Vagina (tissue), 2 donors: ENCODE measurements around the gene LINC01488.

Experiments used
- CTCF ChIP-seq, 3 experiments: fragments of 450-650 bp in 2 of 3; fragments of 200-600 bp in 1 of 3; sonication (generic) in 1 of 3; IDR thresholded peaks; one replicate each; pipeline ENCODE4 v1.5.1; 2017 to 2019; ENCODE audit warnings: antibody characterized with exemption in 3 of 3, mild to moderate bottlenecking in 2 of 3, moderate library complexity in 2 of 3
- POLR2A ChIP-seq, 2 donors: fragments of 450-650 bp; IDR thresholded peaks; one replicate each; pipeline ENCODE4 v1.6.1; 2017; ENCODE audit warnings: antibody characterized with exemption in 2 of 2, mild to moderate bottlenecking in 2 of 2, moderate library complexity in 2 of 2
- POLR2AphosphoS5 ChIP-seq, 2 donors: sonication (generic); formaldehyde crosslinking; IDR thresholded peaks; one replicate each; pipeline ENCODE4 v1.9.0; 2017; ENCODE audit warnings: antibody characterized with exemption in 2 of 2, mild to moderate bottlenecking in 2 of 2, low read depth in 1 of 2; ENCODE audit not compliant: insufficient read depth in 1 of 2

- TF ChIP-seq POLR2AphosphoS5 (IDR thresholded peaks at IDR 0.05; ENCODE audit: insufficient read depth in 1 of 2, low read depth in 1 of 2): no peak
- TF ChIP-seq CTCF (IDR thresholded peaks at IDR 0.05): no peak
- no peak for TF ChIP-seq POLR2A (IDR thresholded peaks at IDR 0.05)
These were observed 33.3 kb downstream of the LINC01488 start for GRCh38 chr11:69514771-69515170.
